WTC11 (cell line): ENCODE results near the gene NPPA. TPM values are rescaled to one million over a fixed set of nuclear protein-coding genes. Genes with fewer than 3 reads are reported as not detected.

Source experiments
- ATAC-seq: fragments of 200-7000 bp; cut with Tn5 transposase; 2 replicates; pipeline ENCODE4 v1.10.0; 2021; ENCODE audit warnings: mild to moderate bottlenecking, moderate library complexity
- CTCF ChIA-PET: fragments of 300-600 bp; sonication (Branson Sonifier 250); formaldehyde crosslinking; loops from one replicate; lab custom pipeline; 2021; ENCODE audit warnings: antibody characterized with exemption; lab: Charles Lee
- POLR2A ChIA-PET: fragments of 350-600 bp; sonication (Branson Sonifier 250); formaldehyde crosslinking; loops from one replicate; lab custom pipeline; 2021; ENCODE audit warnings: antibody characterized with exemption; lab: Charles Lee
- DNase-seq: peaks from one replicate; pipeline ENCODE4 v3.0.0; 2021; ENCODE audit warnings: low spot score
- H3K27ac Mint-ChIP-seq: 2 replicates; pipeline ENCODE4 v1.8.0; 2021; ENCODE audit warnings: mixed read lengths
- H3K27me3 Mint-ChIP-seq: 2 replicates; pipeline ENCODE4 v1.8.0; 2021; ENCODE audit warnings: low read depth, mild to moderate bottlenecking, moderate library complexity, mixed read lengths
- H3K36me3 Mint-ChIP-seq: 2 replicates; pipeline ENCODE4 v1.8.0; 2021; ENCODE audit warnings: mixed read lengths
- H3K4me1 Mint-ChIP-seq: 2 replicates; pipeline ENCODE4 v1.8.0; 2022; ENCODE audit warnings: mixed read lengths
- H3K4me3 Mint-ChIP-seq: 2 replicates; pipeline ENCODE4 v1.8.0; 2021; ENCODE audit warnings: mild to moderate bottlenecking, moderate library complexity, mixed read lengths
- H3K9me3 Mint-ChIP-seq: 2 replicates; pipeline ENCODE4 v1.8.0; 2021; ENCODE audit warnings: mixed read lengths
- CREM ChIP-seq: sonication (generic); formaldehyde crosslinking; IDR thresholded peaks from 2 replicates; pipeline ENCODE4 v1.8.1; 2022; ENCODE audit warnings: mild to moderate bottlenecking, missing genetic modification reagents, moderate library complexity
- ELF4 ChIP-seq: sonication (generic); formaldehyde crosslinking; IDR thresholded peaks from 2 replicates; pipeline ENCODE4 v1.8.1; 2022; ENCODE audit warnings: low read depth, mild to moderate bottlenecking, moderate library complexity, missing genetic modification reagents
- FOXJ3 ChIP-seq: sonication (generic); formaldehyde crosslinking; IDR thresholded peaks from 2 replicates; pipeline ENCODE4 v1.9.0; 2021; ENCODE audit warnings: missing genetic modification reagents, mild to moderate bottlenecking, borderline replicate concordance
- FOXK1 ChIP-seq: sonication (generic); formaldehyde crosslinking; IDR thresholded peaks from 2 replicates; pipeline ENCODE4 v1.8.0; 2022; ENCODE audit warnings: mild to moderate bottlenecking, moderate library complexity, missing genetic modification reagents
- GABPB1 ChIP-seq: sonication (generic); formaldehyde crosslinking; IDR thresholded peaks from 2 replicates; pipeline ENCODE4 v1.8.1; 2023; ENCODE audit warnings: mild to moderate bottlenecking, missing genetic modification reagents
- MYBL2 ChIP-seq: sonication (generic); formaldehyde crosslinking; IDR thresholded peaks from 2 replicates; pipeline ENCODE4 v1.8.1; 2023; ENCODE audit warnings: mild to moderate bottlenecking, moderate library complexity, missing genetic modification reagents
- NFE2L1 ChIP-seq: sonication (generic); formaldehyde crosslinking; IDR thresholded peaks from 2 replicates; pipeline ENCODE4 v1.8.1; 2023; ENCODE audit warnings: missing genetic modification reagents
- NR1H2 ChIP-seq: sonication (generic); formaldehyde crosslinking; IDR thresholded peaks from 2 replicates; pipeline ENCODE4 v1.9.0; 2021; ENCODE audit warnings: mild to moderate bottlenecking, moderate library complexity, missing genetic modification reagents
- NR3C1 ChIP-seq: sonication (generic); formaldehyde crosslinking; conservative IDR thresholded peaks from 2 replicates; pipeline ENCODE4 v1.8.1; 2023; ENCODE audit warnings: low read depth, mild to moderate bottlenecking, missing genetic modification reagents
- OVOL2 ChIP-seq: fragments of 250-450 bp; sonication (Bioruptor Pico); IDR thresholded peaks from 2 replicates; pipeline ENCODE4 v1.9.0; 2021; ENCODE audit warnings: mild to moderate bottlenecking, borderline replicate concordance
- ZNF138 ChIP-seq: sonication (generic); formaldehyde crosslinking; conservative IDR thresholded peaks from 2 replicates; pipeline ENCODE4 v1.8.1; 2022; ENCODE audit warnings: mild to moderate bottlenecking, moderate library complexity, missing genetic modification reagents
- ZNF425 ChIP-seq: fragments of 250-450 bp; sonication (Bioruptor Pico); conservative IDR thresholded peaks from 2 replicates; pipeline ENCODE4 v1.9.0; 2021; ENCODE audit warnings: mild to moderate bottlenecking
- total RNA-seq: library from RNA; stranded (reverse); gene quantifications from 3 replicates; pipeline ENCODE4 v1.2.3, GENCODE V29; 2021
- TF ChIP-seq, protein P1 (sequence below): sonication (generic); formaldehyde crosslinking; IDR thresholded peaks from 2 replicates; pipeline ENCODE4 v1.8.0; 2023; ENCODE audit warnings: missing genetic modification reagents, mild to moderate bottlenecking, borderline replicate concordance
- TF ChIP-seq, protein P2 (sequence below): sonication (generic); formaldehyde crosslinking; IDR thresholded peaks from 2 replicates; pipeline ENCODE4 v1.8.1; 2023; ENCODE audit warnings: mild to moderate bottlenecking, moderate library complexity, missing genetic modification reagents
- TF ChIP-seq, protein P3 (sequence below): fragments of 250-450 bp; sonication (Bioruptor Pico); IDR thresholded peaks from 2 replicates; pipeline ENCODE4 v1.9.0; 2021; ENCODE audit warnings: mild to moderate bottlenecking, borderline replicate concordance

NPPA gene
- total RNA-seq, 1 experiment from 2014 or later: not detected

DNA sequence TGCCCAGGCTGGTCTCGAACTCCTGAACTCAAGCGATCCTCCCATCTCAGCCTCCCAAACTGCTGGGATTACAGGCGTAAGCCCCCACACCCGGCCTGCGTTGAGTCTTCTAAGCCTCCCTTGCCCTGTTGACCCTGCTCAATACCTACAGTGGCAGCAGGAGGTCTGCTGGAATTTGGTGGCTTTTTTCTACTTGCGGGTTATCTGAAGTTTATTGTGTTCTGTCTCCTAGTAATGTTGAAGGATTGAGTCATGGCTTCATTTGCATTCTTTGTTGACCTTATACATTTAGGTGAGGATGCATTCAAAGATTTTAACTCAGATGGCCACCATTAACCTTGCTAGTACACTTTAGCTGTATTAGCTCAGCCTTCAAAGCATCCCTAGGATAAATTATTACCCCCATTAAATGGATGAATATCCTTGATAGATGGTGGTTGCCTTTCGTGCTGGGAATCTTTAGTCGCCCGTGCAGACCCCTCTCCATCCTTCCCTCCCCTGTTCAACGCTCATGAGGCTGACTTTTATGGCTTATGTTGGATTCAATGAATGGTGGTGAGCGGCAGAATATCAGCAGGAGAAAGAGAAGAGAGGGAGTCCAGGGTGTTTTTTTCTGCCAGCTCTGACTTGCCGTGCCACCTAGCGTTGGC is 20.9 kb upstream of the NPPA start:
- POLR2A ChIA-PET: no interaction called here
- Mint-ChIP-seq H3K4me3 (no peak overlapping the region), H3K27me3 (no peaks in the 10 kb centered on the region; the same call in 1 of the 2 replicates), H3K4me1 (no peaks in the 10 kb centered on the region), H3K9me3 (no peaks in the 10 kb centered on the region), H3K36me3 (no peaks in the 10 kb centered on the region), H3K27ac (no peak overlapping the region)
- TF ChIP-seq, protein P1, sequence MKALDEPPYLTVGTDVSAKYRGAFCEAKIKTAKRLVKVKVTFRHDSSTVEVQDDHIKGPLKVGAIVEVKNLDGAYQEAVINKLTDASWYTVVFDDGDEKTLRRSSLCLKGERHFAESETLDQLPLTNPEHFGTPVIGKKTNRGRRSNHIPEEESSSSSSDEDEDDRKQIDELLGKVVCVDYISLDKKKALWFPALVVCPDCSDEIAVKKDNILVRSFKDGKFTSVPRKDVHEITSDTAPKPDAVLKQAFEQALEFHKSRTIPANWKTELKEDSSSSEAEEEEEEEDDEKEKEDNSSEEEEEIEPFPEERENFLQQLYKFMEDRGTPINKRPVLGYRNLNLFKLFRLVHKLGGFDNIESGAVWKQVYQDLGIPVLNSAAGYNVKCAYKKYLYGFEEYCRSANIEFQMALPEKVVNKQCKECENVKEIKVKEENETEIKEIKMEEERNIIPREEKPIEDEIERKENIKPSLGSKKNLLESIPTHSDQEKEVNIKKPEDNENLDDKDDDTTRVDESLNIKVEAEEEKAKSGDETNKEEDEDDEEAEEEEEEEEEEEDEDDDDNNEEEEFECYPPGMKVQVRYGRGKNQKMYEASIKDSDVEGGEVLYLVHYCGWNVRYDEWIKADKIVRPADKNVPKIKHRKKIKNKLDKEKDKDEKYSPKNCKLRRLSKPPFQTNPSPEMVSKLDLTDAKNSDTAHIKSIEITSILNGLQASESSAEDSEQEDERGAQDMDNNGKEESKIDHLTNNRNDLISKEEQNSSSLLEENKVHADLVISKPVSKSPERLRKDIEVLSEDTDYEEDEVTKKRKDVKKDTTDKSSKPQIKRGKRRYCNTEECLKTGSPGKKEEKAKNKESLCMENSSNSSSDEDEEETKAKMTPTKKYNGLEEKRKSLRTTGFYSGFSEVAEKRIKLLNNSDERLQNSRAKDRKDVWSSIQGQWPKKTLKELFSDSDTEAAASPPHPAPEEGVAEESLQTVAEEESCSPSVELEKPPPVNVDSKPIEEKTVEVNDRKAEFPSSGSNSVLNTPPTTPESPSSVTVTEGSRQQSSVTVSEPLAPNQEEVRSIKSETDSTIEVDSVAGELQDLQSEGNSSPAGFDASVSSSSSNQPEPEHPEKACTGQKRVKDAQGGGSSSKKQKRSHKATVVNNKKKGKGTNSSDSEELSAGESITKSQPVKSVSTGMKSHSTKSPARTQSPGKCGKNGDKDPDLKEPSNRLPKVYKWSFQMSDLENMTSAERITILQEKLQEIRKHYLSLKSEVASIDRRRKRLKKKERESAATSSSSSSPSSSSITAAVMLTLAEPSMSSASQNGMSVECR (CRISPR knock-in tag): no peak
- no peak for TF ChIP-seq OVOL2 (CRISPR knock-in tag)
- TF ChIP-seq, protein P2, sequence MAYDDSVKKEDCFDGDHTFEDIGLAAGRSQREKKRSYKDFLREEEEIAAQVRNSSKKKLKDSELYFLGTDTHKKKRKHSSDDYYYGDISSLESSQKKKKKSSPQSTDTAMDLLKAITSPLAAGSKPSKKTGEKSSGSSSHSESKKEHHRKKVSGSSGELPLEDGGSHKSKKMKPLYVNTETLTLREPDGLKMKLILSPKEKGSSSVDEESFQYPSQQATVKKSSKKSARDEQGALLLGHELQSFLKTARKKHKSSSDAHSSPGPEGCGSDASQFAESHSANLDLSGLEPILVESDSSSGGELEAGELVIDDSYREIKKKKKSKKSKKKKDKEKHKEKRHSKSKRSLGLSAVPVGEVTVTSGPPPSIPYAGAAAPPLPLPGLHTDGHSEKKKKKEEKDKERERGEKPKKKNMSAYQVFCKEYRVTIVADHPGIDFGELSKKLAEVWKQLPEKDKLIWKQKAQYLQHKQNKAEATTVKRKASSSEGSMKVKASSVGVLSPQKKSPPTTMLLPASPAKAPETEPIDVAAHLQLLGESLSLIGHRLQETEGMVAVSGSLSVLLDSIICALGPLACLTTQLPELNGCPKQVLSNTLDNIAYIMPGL (CRISPR knock-in tag): no peak
- DNase-seq: no peak
- ATAC-seq: no peak
- CTCF ChIA-PET: interaction anchor here (1.2 to 1.4 kb wide), 3 partner anchors 30 to 99 kb away, joined by 3 to 7 read pairs (median 3); no protein-coding TSS in a partner anchor

GRCh38 chr1:11862890-11863289 is 15.3 kb upstream of the NPPA start:
- H3K9me3 Mint-ChIP-seq: no peaks in the 10 kb centered on the region
- CTCF ChIA-PET: interaction anchor here (1.1 to 2.0 kb wide), 3 partner anchors 19 to 27 kb away, joined by 3 to 7 read pairs (median 4); no protein-coding TSS in a partner anchor
- H3K4me3 Mint-ChIP-seq: no peak overlapping the region
- no peak overlapping the region for H3K27ac Mint-ChIP-seq
- DNase-seq (no peak), ATAC-seq (no peak)
- TF ChIP-seq GABPB1 (CRISPR knock-in tag) (no peak), FOXJ3 (CRISPR knock-in tag) (no peak), ELF4 (CRISPR knock-in tag) (no peak), ZNF138 (CRISPR knock-in tag) (no peak), CREM (CRISPR knock-in tag) (no peak), MYBL2 (CRISPR knock-in tag) (no peak), OVOL2 (CRISPR knock-in tag) (no peak), FOXK1 (CRISPR knock-in tag) (no peak), NR1H2 (CRISPR knock-in tag) (no peak), ZNF425 (CRISPR knock-in tag) (no peak), NFE2L1 (CRISPR knock-in tag) (no peak), NR3C1 (CRISPR knock-in tag) (no peak)
- TF ChIP-seq, protein P3, sequence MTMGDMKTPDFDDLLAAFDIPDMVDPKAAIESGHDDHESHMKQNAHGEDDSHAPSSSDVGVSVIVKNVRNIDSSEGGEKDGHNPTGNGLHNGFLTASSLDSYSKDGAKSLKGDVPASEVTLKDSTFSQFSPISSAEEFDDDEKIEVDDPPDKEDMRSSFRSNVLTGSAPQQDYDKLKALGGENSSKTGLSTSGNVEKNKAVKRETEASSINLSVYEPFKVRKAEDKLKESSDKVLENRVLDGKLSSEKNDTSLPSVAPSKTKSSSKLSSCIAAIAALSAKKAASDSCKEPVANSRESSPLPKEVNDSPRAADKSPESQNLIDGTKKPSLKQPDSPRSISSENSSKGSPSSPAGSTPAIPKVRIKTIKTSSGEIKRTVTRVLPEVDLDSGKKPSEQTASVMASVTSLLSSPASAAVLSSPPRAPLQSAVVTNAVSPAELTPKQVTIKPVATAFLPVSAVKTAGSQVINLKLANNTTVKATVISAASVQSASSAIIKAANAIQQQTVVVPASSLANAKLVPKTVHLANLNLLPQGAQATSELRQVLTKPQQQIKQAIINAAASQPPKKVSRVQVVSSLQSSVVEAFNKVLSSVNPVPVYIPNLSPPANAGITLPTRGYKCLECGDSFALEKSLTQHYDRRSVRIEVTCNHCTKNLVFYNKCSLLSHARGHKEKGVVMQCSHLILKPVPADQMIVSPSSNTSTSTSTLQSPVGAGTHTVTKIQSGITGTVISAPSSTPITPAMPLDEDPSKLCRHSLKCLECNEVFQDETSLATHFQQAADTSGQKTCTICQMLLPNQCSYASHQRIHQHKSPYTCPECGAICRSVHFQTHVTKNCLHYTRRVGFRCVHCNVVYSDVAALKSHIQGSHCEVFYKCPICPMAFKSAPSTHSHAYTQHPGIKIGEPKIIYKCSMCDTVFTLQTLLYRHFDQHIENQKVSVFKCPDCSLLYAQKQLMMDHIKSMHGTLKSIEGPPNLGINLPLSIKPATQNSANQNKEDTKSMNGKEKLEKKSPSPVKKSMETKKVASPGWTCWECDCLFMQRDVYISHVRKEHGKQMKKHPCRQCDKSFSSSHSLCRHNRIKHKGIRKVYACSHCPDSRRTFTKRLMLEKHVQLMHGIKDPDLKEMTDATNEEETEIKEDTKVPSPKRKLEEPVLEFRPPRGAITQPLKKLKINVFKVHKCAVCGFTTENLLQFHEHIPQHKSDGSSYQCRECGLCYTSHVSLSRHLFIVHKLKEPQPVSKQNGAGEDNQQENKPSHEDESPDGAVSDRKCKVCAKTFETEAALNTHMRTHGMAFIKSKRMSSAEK: no peak
- peaks cover 32% of the 10 kb centered on the region for H3K27me3 Mint-ChIP-seq
- no peaks in the 10 kb centered on the region for H3K36me3 Mint-ChIP-seq
- no peaks in the 10 kb centered on the region for H3K4me1 Mint-ChIP-seq
- POLR2A ChIA-PET: no interaction called here
